Neuronal stem cell (in vitro differentiated cells): ENCODE measurements around the gene ARMC6.

Source experiments
- DNase-seq: peaks from one replicate; pipeline ENCODE4 v3.0.0-alpha.2; 2013; ENCODE audit warnings: low spot score
- H2AFZ ChIP-seq: one replicate; pipeline ENCODE4 v1.6.1; 2013; ENCODE audit warnings: mild to moderate bottlenecking, low read length, inconsistent platforms
- H2AK5ac ChIP-seq: 2 replicates; pipeline ENCODE4 v1.6.1; 2013; ENCODE audit warnings: low read depth, mild to moderate bottlenecking, inconsistent platforms, low read length, moderate library complexity, mixed read lengths
- H2BK120ac ChIP-seq: 2 replicates; pipeline ENCODE4 v1.6.1; 2013; ENCODE audit warnings: low read depth, mild to moderate bottlenecking, inconsistent platforms, low read length, moderate library complexity, mixed read lengths
- H2BK12ac ChIP-seq: one replicate; pipeline ENCODE4 v1.6.1; 2013; ENCODE audit warnings: low read length, inconsistent platforms
- H2BK15ac ChIP-seq: 2 replicates; pipeline ENCODE4 v1.6.1; 2013; ENCODE audit warnings: mild to moderate bottlenecking, low read length, inconsistent platforms, mixed read lengths
- H2BK5ac ChIP-seq: one replicate; pipeline ENCODE4 v1.6.1; 2013; ENCODE audit warnings: inconsistent platforms, mild to moderate bottlenecking, low read length, moderate library complexity
- H3K14ac ChIP-seq: one replicate; pipeline ENCODE4 v1.6.1; 2013; ENCODE audit warnings: low read length, inconsistent platforms
- H3K18ac ChIP-seq: 2 replicates; pipeline ENCODE4 v1.6.1; 2013; ENCODE audit warnings: low read length, inconsistent platforms
- H3K23ac ChIP-seq: 2 replicates; pipeline ENCODE4 v1.6.1; 2013; ENCODE audit warnings: low read depth, mild to moderate bottlenecking, mixed read lengths, low read length, inconsistent platforms; ENCODE audit not compliant: poor library complexity
- H3K27ac ChIP-seq: replicated peaks from 3 replicates; pipeline ENCODE4 v1.5.1; 2013; ENCODE audit warnings: low read length, inconsistent platforms
- H3K27me3 ChIP-seq, 3 experiments: 2 replicates each; pipeline ENCODE4 v1.6.1; 2013; ENCODE audit warnings: low read length in 3 of 3, mild to moderate bottlenecking in 2 of 3, inconsistent platforms in 1 of 3, low read depth in 1 of 3, mixed read lengths in 1 of 3, moderate library complexity in 1 of 3; ENCODE audit not compliant: control insufficient read depth in 3 of 3, insufficient read depth in 3 of 3
- H3K36me3 ChIP-seq, 2 donors: replicated peaks in 1 of 2; 2 replicates each; pipeline ENCODE4 v1.6.1; 2013; ENCODE audit warnings: low read length in 2 of 2; ENCODE audit not compliant: control insufficient read depth in 2 of 2, insufficient read depth in 2 of 2
- H3K4ac ChIP-seq: 2 replicates; pipeline ENCODE4 v1.6.1; 2013; ENCODE audit warnings: inconsistent platforms, mild to moderate bottlenecking, low read length, moderate library complexity
- H3K4me1 ChIP-seq, 2 donors: 1 replicate in 1 of 2; 2 replicates in 1 of 2; pipeline ENCODE4 v1.6.1; 2013; ENCODE audit warnings: low read length in 2 of 2, low read depth in 1 of 2; ENCODE audit not compliant: control insufficient read depth in 2 of 2, insufficient read depth in 1 of 2
- H3K4me2 ChIP-seq: one replicate; pipeline ENCODE4 v1.6.1; 2013; ENCODE audit warnings: mild to moderate bottlenecking, low read length, inconsistent platforms; ENCODE audit not compliant: insufficient read depth, poor library complexity, severe bottlenecking
- H3K4me3 ChIP-seq, 2 donors: 2 replicates each; pipeline ENCODE4 v1.5.1; 2013; ENCODE audit warnings: low read length in 2 of 2, mild to moderate bottlenecking in 2 of 2, inconsistent platforms in 1 of 2, moderate library complexity in 1 of 2
- H3K79me1 ChIP-seq: one replicate; pipeline ENCODE4 v1.6.1; 2013; ENCODE audit warnings: low read depth, mild to moderate bottlenecking, inconsistent platforms, low read length, moderate library complexity
- H3K9ac ChIP-seq: one replicate; pipeline ENCODE4 v1.6.1; 2013; ENCODE audit warnings: mild to moderate bottlenecking, low read depth, low read length, inconsistent platforms; ENCODE audit not compliant: poor library complexity
- H3K9me3 ChIP-seq, 2 donors: replicated peaks in 1 of 2; 2 replicates each; pipeline versions ENCODE3 to v1.6.1; 2013; ENCODE audit warnings: low read length in 2 of 2, mild to moderate bottlenecking in 2 of 2, inconsistent platforms in 1 of 2, low read depth in 1 of 2, mixed read lengths in 1 of 2, moderate library complexity in 1 of 2; ENCODE audit not compliant: control insufficient read depth in 2 of 2, insufficient read depth in 1 of 2
- H4K8ac ChIP-seq: one replicate; pipeline ENCODE4 v1.6.1; 2013; ENCODE audit warnings: low read depth, mild to moderate bottlenecking, inconsistent platforms, low read length, moderate library complexity
- H4K91ac ChIP-seq: one replicate; pipeline ENCODE4 v1.6.1; 2013; ENCODE audit warnings: low read length, low read depth, mild to moderate bottlenecking, inconsistent platforms; ENCODE audit not compliant: poor library complexity
- WGBS, 2 donors: extraction: QIAGEN DNeasy Blood & Tissue Kit; methylation state at CpG; one replicate each; pipeline ENCODE4 v1.1.7; 2013; ENCODE audit warnings: missing lambda C conversion rate in 2 of 2, mixed read lengths in 1 of 2; ENCODE audit not compliant: insufficient read length in 2 of 2, insufficient replicate concordance in 1 of 2; ENCODE audit errors: extremely low coverage in 2 of 2; 5-methylcytosine and 5-hydroxymethylcytosine counted together

The ARMC6 gene

DNA sequence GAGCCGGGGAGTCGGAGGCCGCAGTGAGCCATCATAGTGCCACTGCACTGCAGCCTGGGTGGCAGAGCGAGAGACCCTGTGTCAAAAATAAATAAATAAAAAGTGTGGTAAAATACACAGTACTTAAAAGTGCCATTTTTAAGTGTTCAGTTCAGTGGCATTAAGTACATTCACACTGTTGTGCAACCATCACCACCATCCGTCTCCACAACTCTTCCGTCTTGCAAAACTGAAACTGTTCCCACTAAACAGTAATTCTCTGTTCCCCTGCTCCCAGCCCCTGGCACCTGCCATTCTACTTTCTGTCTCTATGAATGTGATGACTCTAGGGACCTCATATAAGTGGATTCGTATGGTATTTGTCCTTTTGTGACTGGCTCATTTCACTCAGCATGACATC is 43.7 kb downstream of the ARMC6 start:
- peaks cover 0 to 11% (median 0%) of the 10 kb centered on the region in 3 experiments for H3K27me3 ChIP-seq
- no peak overlapping the region for H3K9ac ChIP-seq
- no peak overlapping the region for H3K4me3 ChIP-seq
- no peak overlapping the region for H3K18ac ChIP-seq
- no peak overlapping the region for H3K27ac ChIP-seq
- peaks cover 0 to 2% of the 10 kb centered on the region in 2 donors for H3K9me3 ChIP-seq
- H4K8ac ChIP-seq, result no peak overlapping the region
- no peak overlapping the region for H2AFZ ChIP-seq
- no peak overlapping the region for H3K23ac ChIP-seq
- no CpG with 5 or more reads among the region's 7 CpGs for WGBS, 2 donors
- peaks cover 0 to 5% of the 10 kb centered on the region in 2 donors for H3K4me1 ChIP-seq
- H2BK120ac ChIP-seq, result no peak overlapping the region
- DNase-seq, result no peak
- no peak overlapping the region for H3K4me2 ChIP-seq
- no peak overlapping the region for H4K91ac ChIP-seq
- no peak overlapping the region for H2BK5ac ChIP-seq
- H2BK15ac ChIP-seq, result no peak overlapping the region
- no peak overlapping the region for H3K14ac ChIP-seq
- no peak overlapping the region for H2BK12ac ChIP-seq
- peaks cover 2% of the 10 kb centered on the region for H3K79me1 ChIP-seq
- no peaks in the 10 kb centered on the region for H3K36me3 ChIP-seq
- no peak overlapping the region for H2AK5ac ChIP-seq
- no peak overlapping the region for H3K4ac ChIP-seq

GRCh38 chr19:19078801-19079200 is 45.4 kb downstream of the ARMC6 start:
- H3K4me3 ChIP-seq, result no peak overlapping the region
- no peak overlapping the region for H3K4ac ChIP-seq
- no peak overlapping the region for H3K27ac ChIP-seq
- no peak overlapping the region for H3K14ac ChIP-seq
- no peak overlapping the region for H3K18ac ChIP-seq
- DNase-seq, result no peak
- no peak overlapping the region for H4K91ac ChIP-seq
- WGBS, 2 donors, result no CpG with 5 or more reads among the region's 6 CpGs
- H2BK5ac ChIP-seq, result no peak overlapping the region
- H3K4me2 ChIP-seq, result no peak overlapping the region
- peak overlapping the region; percentile 19 for H2BK120ac ChIP-seq
- H3K36me3 ChIP-seq, result no peaks in the 10 kb centered on the region
- no peak overlapping the region for H2BK12ac ChIP-seq
- no peaks in the 10 kb centered on the region for H3K9me3 ChIP-seq
- peaks cover 0 to 7% (median 0%) of the 10 kb centered on the region in 3 experiments for H3K27me3 ChIP-seq
- H2AFZ ChIP-seq, result no peak overlapping the region
- no peak overlapping the region for H4K8ac ChIP-seq
- H3K79me1 ChIP-seq, result no peaks in the 10 kb centered on the region
- H3K23ac ChIP-seq, result no peak overlapping the region
- H2BK15ac ChIP-seq, result no peak overlapping the region
- peaks cover 0 to 2% of the 10 kb centered on the region in 2 donors for H3K4me1 ChIP-seq
- H3K9ac ChIP-seq, result no peak overlapping the region
- no peak overlapping the region for H2AK5ac ChIP-seq

- Histone ChIP-seq H3K9me3 (no peaks in the 10 kb centered on the region), H3K27ac (no peak overlapping the region), H3K9ac (no peak overlapping the region), H4K91ac (no peak overlapping the region), H2AFZ (no peak overlapping the region), H3K27me3 (peaks cover 0 to 6% (median 0%) of the 10 kb centered on the region in 3 experiments), H2BK15ac (no peak overlapping the region), H2BK5ac (no peak overlapping the region), H3K4me3 (no peak overlapping the region), H3K36me3 (no peaks in the 10 kb centered on the region), H3K14ac (no peak overlapping the region), H2AK5ac (no peak overlapping the region), H4K8ac (no peak overlapping the region), H3K4me1 (no peaks in the 10 kb centered on the region), H3K18ac (no peak overlapping the region), H2BK120ac (no peak overlapping the region), H3K4ac (no peak overlapping the region), H3K4me2 (no peak overlapping the region), H3K23ac (no peak overlapping the region), H3K79me1 (no peaks in the 10 kb centered on the region), H2BK12ac (no peak overlapping the region)
- DNase-seq, result no peak
- no CpG with 5 or more reads among the region's 1 CpG for WGBS, 2 donors
Observed at GRCh38 chr19:19079571-19079970, 46.2 kb downstream of the ARMC6 start.

GRCh38 chr19:19081642-19082151 is 48.3 kb downstream of the ARMC6 start:
- no peak overlapping the region for H4K91ac ChIP-seq
- no peaks in the 10 kb centered on the region for H3K9me3 ChIP-seq
- no peak overlapping the region for H3K4me3 ChIP-seq
- WGBS, 2 donors, result no CpG with 5 or more reads among the region's 16 CpGs
- no peak overlapping the region for H2BK120ac ChIP-seq
- H3K9ac ChIP-seq, result no peak overlapping the region
- no peak overlapping the region for H3K4ac ChIP-seq
- no peak overlapping the region for H3K14ac ChIP-seq
- H3K27ac ChIP-seq, result no peak overlapping the region
- H3K23ac ChIP-seq, result no peak overlapping the region
- H2BK5ac ChIP-seq, result no peak overlapping the region
- H3K4me2 ChIP-seq, result no peak overlapping the region
- H2AFZ ChIP-seq, result no peak overlapping the region
- no peaks in the 10 kb centered on the region for H3K4me1 ChIP-seq
- H3K27me3 ChIP-seq, result peaks cover 0 to 3% (median 0%) of the 10 kb centered on the region in 3 experiments
- H4K8ac ChIP-seq, result no peak overlapping the region
- DNase-seq, result no peak
- H2BK15ac ChIP-seq, result no peak overlapping the region
- H2BK12ac ChIP-seq, result no peak overlapping the region
- H2AK5ac ChIP-seq, result no peak overlapping the region
- H3K18ac ChIP-seq, result no peak overlapping the region
- no peaks in the 10 kb centered on the region for H3K36me3 ChIP-seq
- no peaks in the 10 kb centered on the region for H3K79me1 ChIP-seq
